K562 (cell line): ENCODE data around the gene NEMP1. TPM values are rescaled to one million over a fixed set of nuclear protein-coding genes. Genes with fewer than 3 reads are reported as not detected.

Source experiments
- ATF7 ChIP-seq: fragments of 450-650 bp; IDR thresholded peaks from 2 replicates; pipeline ENCODE4 v1.7.1; 2014; ENCODE audit warnings: mild to moderate bottlenecking, moderate library complexity
- EP300 ChIP-seq: IDR thresholded peaks from 2 replicates; pipeline ENCODE4 v1.6.1; 2012; ENCODE audit warnings: low read length, improper control_type of control experiment
- GABPB1 ChIP-seq: sonication (generic); formaldehyde crosslinking; IDR thresholded peaks from 2 replicates; pipeline ENCODE4 v1.8.0; 2022; ENCODE audit warnings: mild to moderate bottlenecking, missing genetic modification reagents
- JUN ChIP-seq, 2 experiments: sonication (generic) in 1 of 2; formaldehyde crosslinking in 1 of 2; IDR thresholded peaks; 2 replicates each; pipeline versions ENCODE4 v1.6.1 to v1.8.0; 2012 to 2022; ENCODE audit warnings: borderline replicate concordance in 2 of 2, mild to moderate bottlenecking in 2 of 2, improper control_type of control experiment in 1 of 2, low read depth in 1 of 2, low read length in 1 of 2, missing genetic modification reagents in 1 of 2
- KDM1A ChIP-seq, 2 experiments: fragments of 450-650 bp; IDR thresholded peaks; 2 replicates each; pipeline ENCODE4 v1.6.1; 2016; ENCODE audit warnings: mild to moderate bottlenecking in 2 of 2
- L3MBTL2 ChIP-seq: fragments of 450-650 bp; IDR thresholded peaks from 2 replicates; pipeline ENCODE4 v1.6.1; 2016; ENCODE audit warnings: mild to moderate bottlenecking, moderate library complexity
- LEF1 ChIP-seq: fragments of 450-650 bp; IDR thresholded peaks from 2 replicates; pipeline ENCODE4 v1.6.1; 2016; ENCODE audit warnings: mild to moderate bottlenecking
- MCM5 ChIP-seq: fragments of 450-650 bp; IDR thresholded peaks from 2 replicates; pipeline ENCODE4 v1.6.1; 2016; ENCODE audit warnings: low read depth
- MTA1 ChIP-seq: fragments of 450-650 bp; IDR thresholded peaks from 2 replicates; pipeline ENCODE4 v1.6.1; 2017; ENCODE audit warnings: borderline replicate concordance
- NCOR1 ChIP-seq: fragments of 450-650 bp; IDR thresholded peaks from 2 replicates; pipeline ENCODE4 v1.6.1; 2016; ENCODE audit warnings: mild to moderate bottlenecking, moderate library complexity
- SMAD4 ChIP-seq: fragments of 250-450 bp; sonication (Bioruptor Pico); conservative IDR thresholded peaks from 2 replicates; pipeline ENCODE4 v1.8.0; 2021; ENCODE audit warnings: inconsistent platforms, mild to moderate bottlenecking, moderate library complexity
- ZNF589 ChIP-seq: fragments of 200-800 bp; sonication (Bioruptor generic); IDR thresholded peaks from 2 replicates; pipeline ENCODE4 v1.6.1; 2016; ENCODE audit warnings: low read depth, missing genetic modification characterization, missing compliant biosample characterization
- polyA plus RNA-seq, 8 experiments: library from polyadenylated mRNA; depleted of rRNA in 4 of 8; stranded (reverse) in 5 of 8; unstranded in 3 of 8; fragments of >200 nt; fragmentation: Nextera tagmentation in 2 of 8; fragmentation: Illumina TruSeq in 1 of 8; extraction: Ambion mirVana in 2 of 8; extraction: Trizol in 1 of 8; gene quantifications; 2 replicates each; pipeline versions ENCODE4 v1.2.1 to v1.2.3, GENCODE V29; 2011 to 2014; ENCODE audit warnings: inconsistent platforms in 1 of 8, missing spikeins in 1 of 8
- total RNA-seq, 7 experiments: library from RNA; depleted of rRNA in 6 of 7; stranded (reverse); fragments of >200 nt in 6 of 7; fragmentation: Illumina TruSeq in 2 of 7; extraction: Trizol in 2 of 7; gene quantifications; 2 replicates each; pipeline versions ENCODE4 v1.2.1 to v1.2.3, GENCODE V29; 2011 to 2021; ENCODE audit warnings: low replicate concordance in 1 of 7
- TF ChIP-seq, protein P1 (sequence below): fragments of 450-650 bp; formaldehyde crosslinking; IDR thresholded peaks from 2 replicates; pipeline ENCODE4 v1.4.0; 2022; ENCODE audit warnings: mild to moderate bottlenecking, moderate library complexity
- TF ChIP-seq, protein P2 (sequence below), 2 experiments: IDR thresholded peaks; 2 replicates each; pipeline ENCODE4 v1.6.1; 2012; ENCODE audit warnings: improper control_type of control experiment in 2 of 2, low read depth in 2 of 2, low read length in 2 of 2, borderline replicate concordance in 1 of 2
- TF ChIP-seq, protein P3 (sequence below): sonication (generic); formaldehyde crosslinking; IDR thresholded peaks from 2 replicates; pipeline ENCODE4 v1.4.0; 2020; ENCODE audit warnings: mild to moderate bottlenecking, missing genetic modification reagents
- TF ChIP-seq, protein P4 (sequence below): fragments of 450-650 bp; IDR thresholded peaks from 2 replicates; pipeline ENCODE4 v1.6.1; 2016
- TF ChIP-seq, protein P5 (sequence below): sonication (generic); formaldehyde crosslinking; IDR thresholded peaks from 2 replicates; pipeline ENCODE4 v1.8.1; 2023; ENCODE audit warnings: mild to moderate bottlenecking, missing genetic modification reagents
- TF ChIP-seq, protein P6 (sequence below): fragments of 250-450 bp; sonication (Bioruptor Pico); IDR thresholded peaks from 2 replicates; pipeline ENCODE4 v1.8.0; 2022; ENCODE audit warnings: moderate library complexity, mild to moderate bottlenecking, inconsistent platforms

The NEMP1 gene
- total and polyA plus RNA-seq, 9 of the 15 experiments (the other 6 are each of a cell fraction or from before 2014, with no cell fraction given): 9.5 to 82.2 (median 41.2) TPM

DNA sequence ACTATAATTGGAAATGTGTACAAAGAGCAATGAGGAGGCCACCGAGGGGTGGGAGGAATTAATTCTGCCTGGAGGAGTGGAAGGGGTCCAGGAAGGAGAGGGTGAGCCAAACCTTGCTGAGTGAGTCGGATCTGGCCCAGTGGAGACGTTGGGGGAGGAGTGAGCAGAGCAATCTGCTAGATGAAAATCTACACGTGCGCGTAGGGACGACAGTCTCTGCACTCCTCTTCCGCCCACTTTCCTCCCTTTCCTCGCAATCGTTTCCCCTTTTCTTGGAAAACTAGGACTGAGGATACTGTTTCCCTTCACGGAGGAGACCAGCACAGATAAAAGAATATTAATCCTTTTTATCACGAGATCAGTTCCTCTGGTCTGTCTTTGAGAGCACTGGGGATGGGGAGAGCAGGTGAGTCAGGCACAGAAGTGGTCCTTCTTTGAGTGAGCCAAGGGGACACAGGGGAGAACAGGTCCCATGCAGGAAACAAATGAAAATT, 7.5 kb upstream of the NEMP1 start (continued):
- TF ChIP-seq, protein P1, sequence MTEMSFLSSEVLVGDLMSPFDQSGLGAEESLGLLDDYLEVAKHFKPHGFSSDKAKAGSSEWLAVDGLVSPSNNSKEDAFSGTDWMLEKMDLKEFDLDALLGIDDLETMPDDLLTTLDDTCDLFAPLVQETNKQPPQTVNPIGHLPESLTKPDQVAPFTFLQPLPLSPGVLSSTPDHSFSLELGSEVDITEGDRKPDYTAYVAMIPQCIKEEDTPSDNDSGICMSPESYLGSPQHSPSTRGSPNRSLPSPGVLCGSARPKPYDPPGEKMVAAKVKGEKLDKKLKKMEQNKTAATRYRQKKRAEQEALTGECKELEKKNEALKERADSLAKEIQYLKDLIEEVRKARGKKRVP (CRISPR knock-in tag): 0 out of 2 replicates have a peak, but pooled peaks have one; percentile 2
- TF ChIP-seq MTA1 (peak; percentile 73), ATF7 (peak; percentile 39; the same call in 1 of the 2 replicates), JUN (IDR thresholded peaks at IDR 0.05; ENCODE audit: borderline replicate concordance, low read depth, low read length) (peak; percentile 5; the same call in 1 of the 2 replicates), JUN (CRISPR knock-in tag; IDR thresholded peaks at IDR 0.05; ENCODE audit: borderline replicate concordance) (no peak), MCM5 (no peak), LEF1 (peak; percentile 82), NCOR1 (0 out of 2 replicates have a peak, but pooled peaks have one; percentile 12), L3MBTL2 (peak; percentile 94), EP300 (peak; percentile 72; the same call in 1 of the 2 replicates), GABPB1 (no peak), ZNF589 (0 out of 2 replicates have a peak, but pooled peaks have one; percentile 55), SMAD4 (CRISPR knock-in tag) (peak; percentile 74), KDM1A (IDR thresholded peaks at IDR 0.05) (peak in 1 of 2 experiments; percentile 33; a peak in 3 of 4 replicates)
- TF ChIP-seq, protein P2, sequence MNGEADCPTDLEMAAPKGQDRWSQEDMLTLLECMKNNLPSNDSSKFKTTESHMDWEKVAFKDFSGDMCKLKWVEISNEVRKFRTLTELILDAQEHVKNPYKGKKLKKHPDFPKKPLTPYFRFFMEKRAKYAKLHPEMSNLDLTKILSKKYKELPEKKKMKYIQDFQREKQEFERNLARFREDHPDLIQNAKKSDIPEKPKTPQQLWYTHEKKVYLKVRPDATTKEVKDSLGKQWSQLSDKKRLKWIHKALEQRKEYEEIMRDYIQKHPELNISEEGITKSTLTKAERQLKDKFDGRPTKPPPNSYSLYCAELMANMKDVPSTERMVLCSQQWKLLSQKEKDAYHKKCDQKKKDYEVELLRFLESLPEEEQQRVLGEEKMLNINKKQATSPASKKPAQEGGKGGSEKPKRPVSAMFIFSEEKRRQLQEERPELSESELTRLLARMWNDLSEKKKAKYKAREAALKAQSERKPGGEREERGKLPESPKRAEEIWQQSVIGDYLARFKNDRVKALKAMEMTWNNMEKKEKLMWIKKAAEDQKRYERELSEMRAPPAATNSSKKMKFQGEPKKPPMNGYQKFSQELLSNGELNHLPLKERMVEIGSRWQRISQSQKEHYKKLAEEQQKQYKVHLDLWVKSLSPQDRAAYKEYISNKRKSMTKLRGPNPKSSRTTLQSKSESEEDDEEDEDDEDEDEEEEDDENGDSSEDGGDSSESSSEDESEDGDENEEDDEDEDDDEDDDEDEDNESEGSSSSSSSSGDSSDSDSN (IDR thresholded peaks at IDR 0.05; ENCODE audit: borderline replicate concordance in 1 of 2, low read depth in 2 of 2, low read length in 2 of 2): 0 out of 4 replicates have a peak, but pooled peaks of 1 of the 2 experiments have one; percentile 10
- TF ChIP-seq, protein P3, sequence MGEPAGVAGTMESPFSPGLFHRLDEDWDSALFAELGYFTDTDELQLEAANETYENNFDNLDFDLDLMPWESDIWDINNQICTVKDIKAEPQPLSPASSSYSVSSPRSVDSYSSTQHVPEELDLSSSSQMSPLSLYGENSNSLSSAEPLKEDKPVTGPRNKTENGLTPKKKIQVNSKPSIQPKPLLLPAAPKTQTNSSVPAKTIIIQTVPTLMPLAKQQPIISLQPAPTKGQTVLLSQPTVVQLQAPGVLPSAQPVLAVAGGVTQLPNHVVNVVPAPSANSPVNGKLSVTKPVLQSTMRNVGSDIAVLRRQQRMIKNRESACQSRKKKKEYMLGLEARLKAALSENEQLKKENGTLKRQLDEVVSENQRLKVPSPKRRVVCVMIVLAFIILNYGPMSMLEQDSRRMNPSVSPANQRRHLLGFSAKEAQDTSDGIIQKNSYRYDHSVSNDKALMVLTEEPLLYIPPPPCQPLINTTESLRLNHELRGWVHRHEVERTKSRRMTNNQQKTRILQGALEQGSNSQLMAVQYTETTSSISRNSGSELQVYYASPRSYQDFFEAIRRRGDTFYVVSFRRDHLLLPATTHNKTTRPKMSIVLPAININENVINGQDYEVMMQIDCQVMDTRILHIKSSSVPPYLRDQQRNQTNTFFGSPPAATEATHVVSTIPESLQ: 0 out of 2 replicates have a peak, but pooled peaks have one; percentile 42
- TF ChIP-seq, protein P4, sequence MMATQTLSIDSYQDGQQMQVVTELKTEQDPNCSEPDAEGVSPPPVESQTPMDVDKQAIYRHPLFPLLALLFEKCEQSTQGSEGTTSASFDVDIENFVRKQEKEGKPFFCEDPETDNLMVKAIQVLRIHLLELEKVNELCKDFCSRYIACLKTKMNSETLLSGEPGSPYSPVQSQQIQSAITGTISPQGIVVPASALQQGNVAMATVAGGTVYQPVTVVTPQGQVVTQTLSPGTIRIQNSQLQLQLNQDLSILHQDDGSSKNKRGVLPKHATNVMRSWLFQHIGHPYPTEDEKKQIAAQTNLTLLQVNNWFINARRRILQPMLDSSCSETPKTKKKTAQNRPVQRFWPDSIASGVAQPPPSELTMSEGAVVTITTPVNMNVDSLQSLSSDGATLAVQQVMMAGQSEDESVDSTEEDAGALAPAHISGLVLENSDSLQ: peak; percentile 53
- TF ChIP-seq, protein P5, sequence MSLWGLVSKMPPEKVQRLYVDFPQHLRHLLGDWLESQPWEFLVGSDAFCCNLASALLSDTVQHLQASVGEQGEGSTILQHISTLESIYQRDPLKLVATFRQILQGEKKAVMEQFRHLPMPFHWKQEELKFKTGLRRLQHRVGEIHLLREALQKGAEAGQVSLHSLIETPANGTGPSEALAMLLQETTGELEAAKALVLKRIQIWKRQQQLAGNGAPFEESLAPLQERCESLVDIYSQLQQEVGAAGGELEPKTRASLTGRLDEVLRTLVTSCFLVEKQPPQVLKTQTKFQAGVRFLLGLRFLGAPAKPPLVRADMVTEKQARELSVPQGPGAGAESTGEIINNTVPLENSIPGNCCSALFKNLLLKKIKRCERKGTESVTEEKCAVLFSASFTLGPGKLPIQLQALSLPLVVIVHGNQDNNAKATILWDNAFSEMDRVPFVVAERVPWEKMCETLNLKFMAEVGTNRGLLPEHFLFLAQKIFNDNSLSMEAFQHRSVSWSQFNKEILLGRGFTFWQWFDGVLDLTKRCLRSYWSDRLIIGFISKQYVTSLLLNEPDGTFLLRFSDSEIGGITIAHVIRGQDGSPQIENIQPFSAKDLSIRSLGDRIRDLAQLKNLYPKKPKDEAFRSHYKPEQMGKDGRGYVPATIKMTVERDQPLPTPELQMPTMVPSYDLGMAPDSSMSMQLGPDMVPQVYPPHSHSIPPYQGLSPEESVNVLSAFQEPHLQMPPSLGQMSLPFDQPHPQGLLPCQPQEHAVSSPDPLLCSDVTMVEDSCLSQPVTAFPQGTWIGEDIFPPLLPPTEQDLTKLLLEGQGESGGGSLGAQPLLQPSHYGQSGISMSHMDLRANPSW (CRISPR knock-in tag): no peak
- TF ChIP-seq, protein P6, sequence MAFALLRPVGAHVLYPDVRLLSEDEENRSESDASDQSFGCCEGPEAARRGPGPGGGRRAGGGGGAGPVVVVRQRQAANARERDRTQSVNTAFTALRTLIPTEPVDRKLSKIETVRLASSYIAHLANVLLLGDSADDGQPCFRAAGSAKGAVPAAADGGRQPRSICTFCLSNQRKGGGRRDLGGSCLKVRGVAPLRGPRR (CRISPR knock-in tag): 0 out of 2 replicates have a peak, but pooled peaks have one; percentile 1
